Upper lobe of left lung (tissue), 4 donors: ENCODE data around the gene ABLIM2.

Experiments
- CTCF ChIP-seq, 6 experiments: fragments of 450-650 bp in 4 of 6; fragments of 200-600 bp in 2 of 6; sonication (generic) in 2 of 6; IDR thresholded peaks; one replicate each; pipeline ENCODE4 v1.5.1; 2016 to 2019; ENCODE audit warnings: antibody characterized with exemption in 6 of 6
- EP300 ChIP-seq, 4 donors: sonication (generic); formaldehyde crosslinking; IDR thresholded peaks; one replicate each; pipeline ENCODE4 v1.5.1; 2017; ENCODE audit warnings: antibody characterized with exemption in 4 of 4, control low read depth in 2 of 4
- POLR2A ChIP-seq, 4 donors: fragments of 450-650 bp; IDR thresholded peaks; one replicate each; pipeline ENCODE4 v1.5.1; 2016 to 2017; ENCODE audit warnings: antibody characterized with exemption in 4 of 4, mild to moderate bottlenecking in 2 of 4

GRCh38 chr4:8005814-8006215, 152.8 kb downstream of the ABLIM2 start:
- TF ChIP-seq CTCF (IDR thresholded peaks at IDR 0.05) (no peak), POLR2A (IDR thresholded peaks at IDR 0.05) (no peak), EP300 (IDR thresholded peaks at IDR 0.05) (no peak)
